HepG2 (cell line): ENCODE data around the gene ATP10A. TPM values are rescaled to one million over a fixed set of nuclear protein-coding genes. Genes with fewer than 3 reads are reported as not detected.

Source experiments
- BHLHE40 ChIP-seq: IDR thresholded peaks from 2 replicates; pipeline ENCODE4 v1.6.1; 2011; ENCODE audit warnings: low read length, improper control_type of control experiment
- CHD4 ChIP-seq: fragments of 200-600 bp; sonication (generic); IDR thresholded peaks from 2 replicates; pipeline ENCODE4 v1.7.0; 2017; ENCODE audit warnings: mild to moderate bottlenecking, low read length, borderline replicate concordance
- CREM ChIP-seq, 2 experiments: sonication (generic) in 1 of 2; formaldehyde crosslinking in 1 of 2; IDR thresholded peaks; 2 replicates each; pipeline versions ENCODE4 v1.4.0 to v1.6.1; 2016 to 2020; ENCODE audit warnings: antibody characterized with exemption in 1 of 2, mild to moderate bottlenecking in 1 of 2, missing genetic modification reagents in 1 of 2
- E2F5 ChIP-seq: sonication (generic); formaldehyde crosslinking; conservative IDR thresholded peaks from 2 replicates; pipeline ENCODE4 v1.4.0; 2020; ENCODE audit warnings: missing genetic modification reagents
- FOXP1 ChIP-seq, 2 experiments: fragments of 450-650 bp in 1 of 2; IDR thresholded peaks; 2 replicates each; pipeline ENCODE4 v1.6.1; 2017 to 2018; ENCODE audit warnings: antibody characterized with exemption in 1 of 2
- MAFG ChIP-seq: sonication (generic); formaldehyde crosslinking; IDR thresholded peaks from 2 replicates; pipeline ENCODE4 v1.5.1; 2020; ENCODE audit warnings: mild to moderate bottlenecking, missing genetic modification reagents
- NFKBIZ ChIP-seq: IDR thresholded peaks from 2 replicates; pipeline ENCODE4 v1.6.1; 2018; ENCODE audit warnings: missing genetic modification reagents, missing compliant biosample characterization
- RARG ChIP-seq: sonication (generic); formaldehyde crosslinking; IDR thresholded peaks from 2 replicates; pipeline ENCODE4 v1.4.0; 2020; ENCODE audit warnings: low read depth, mild to moderate bottlenecking, missing genetic modification reagents
- RBM22 ChIP-seq: fragments of 200-400 bp; formaldehyde crosslinking; optimal IDR thresholded peaks from 2 replicates; pipeline ENCODE3; 2017; ENCODE audit warnings: mild to moderate bottlenecking, low read length, moderate library complexity
- SOX5 ChIP-seq: IDR thresholded peaks from 2 replicates; pipeline ENCODE4 v1.6.1; 2016; ENCODE audit warnings: borderline replicate concordance
- TFDP2 ChIP-seq: sonication (generic); formaldehyde crosslinking; IDR thresholded peaks from 2 replicates; pipeline ENCODE4 v1.4.0; 2020; ENCODE audit warnings: missing genetic modification reagents
- ZBTB49 ChIP-seq: sonication (generic); formaldehyde crosslinking; IDR thresholded peaks from 2 replicates; pipeline ENCODE4 v1.4.0; 2020; ENCODE audit warnings: missing genetic modification reagents, borderline replicate concordance
- ZNF350 ChIP-seq: sonication (generic); formaldehyde crosslinking; IDR thresholded peaks from 2 replicates; pipeline ENCODE4 v1.4.0; 2020; ENCODE audit warnings: mild to moderate bottlenecking, low read depth, missing genetic modification reagents, borderline replicate concordance
- ZNF576 ChIP-seq: sonication (generic); formaldehyde crosslinking; IDR thresholded peaks from 2 replicates; pipeline ENCODE4 v1.4.0; 2020; ENCODE audit warnings: mild to moderate bottlenecking, missing genetic modification reagents
- ZNF670 ChIP-seq: sonication (generic); formaldehyde crosslinking; IDR thresholded peaks from 2 replicates; pipeline ENCODE4 v1.8.0; 2022; ENCODE audit warnings: mild to moderate bottlenecking, missing genetic modification reagents, borderline replicate concordance
- ZNF776 ChIP-seq: sonication (generic); formaldehyde crosslinking; IDR thresholded peaks from 2 replicates; pipeline ENCODE4 v1.4.0; 2020; ENCODE audit warnings: mild to moderate bottlenecking, missing genetic modification reagents
- ZNF891 ChIP-seq: sonication (generic); formaldehyde crosslinking; IDR thresholded peaks from 2 replicates; pipeline ENCODE4 v1.5.0; 2020; ENCODE audit warnings: mild to moderate bottlenecking, missing genetic modification reagents
- ZSCAN12 ChIP-seq: sonication (generic); formaldehyde crosslinking; IDR thresholded peaks from 2 replicates; pipeline ENCODE4 v1.9.0; 2021; ENCODE audit warnings: mild to moderate bottlenecking, missing genetic modification reagents
- polyA plus RNA-seq, 8 experiments: library from polyadenylated mRNA; depleted of rRNA in 3 of 8; stranded (reverse) in 7 of 8; unstranded in 1 of 8; fragments of >200 nt; fragmentation: Illumina TruSeq in 4 of 8; extraction: Trizol in 4 of 8; gene quantifications; 2 replicates each; pipeline versions ENCODE4 v1.2.1 to v1.2.3, GENCODE V29; 2011 to 2016; ENCODE audit warnings: low read depth in 4 of 8, missing spikeins in 1 of 8, mixed read lengths in 1 of 8; ENCODE audit not compliant: insufficient read depth in 1 of 8
- total RNA-seq, 5 experiments: library from RNA; depleted of rRNA; stranded (reverse); fragments of >200 nt; fragmentation: Illumina TruSeq; extraction: Trizol; gene quantifications; 2 replicates each; pipeline ENCODE4 v1.2.3, GENCODE V29; 2016; ENCODE audit warnings: low read depth in 1 of 5
- TF ChIP-seq, protein P1 (sequence below): sonication (generic); formaldehyde crosslinking; conservative IDR thresholded peaks from 2 replicates; pipeline ENCODE4 v1.8.0; 2022; ENCODE audit warnings: low read depth, missing genetic modification reagents
- TF ChIP-seq, protein P2 (sequence below): sonication (generic); formaldehyde crosslinking; IDR thresholded peaks from 2 replicates; pipeline ENCODE4 v1.5.0; 2020; ENCODE audit warnings: missing genetic modification reagents
- TF ChIP-seq, protein P3 (sequence below): IDR thresholded peaks from 2 replicates; pipeline ENCODE4 v1.6.1; 2016; ENCODE audit warnings: low read depth

The ATP10A gene
- total and polyA plus RNA-seq, 2 of the 13 experiments (the other 11 are each of a cell fraction or from before 2014, with no cell fraction given), result 0.58 to 4.2 TPM

GRCh38 chr15:25775317-25775912 lies 87.7 kb downstream of the ATP10A start (continued):
- no peak for TF ChIP-seq ZNF776 (CRISPR knock-in tag)
- no peak for TF ChIP-seq CHD4
- no peak for TF ChIP-seq ZNF891 (CRISPR knock-in tag)
- peak; percentile 43 for TF ChIP-seq CREM (IDR thresholded peaks at IDR 0.05)
- no peak for TF ChIP-seq CREM (CRISPR knock-in tag; IDR thresholded peaks at IDR 0.05)
- TF ChIP-seq TFDP2, result no peak
- TF ChIP-seq ZSCAN12, result no peak
- TF ChIP-seq ZBTB49 (CRISPR knock-in tag), result no peak
- TF ChIP-seq, protein P1, sequence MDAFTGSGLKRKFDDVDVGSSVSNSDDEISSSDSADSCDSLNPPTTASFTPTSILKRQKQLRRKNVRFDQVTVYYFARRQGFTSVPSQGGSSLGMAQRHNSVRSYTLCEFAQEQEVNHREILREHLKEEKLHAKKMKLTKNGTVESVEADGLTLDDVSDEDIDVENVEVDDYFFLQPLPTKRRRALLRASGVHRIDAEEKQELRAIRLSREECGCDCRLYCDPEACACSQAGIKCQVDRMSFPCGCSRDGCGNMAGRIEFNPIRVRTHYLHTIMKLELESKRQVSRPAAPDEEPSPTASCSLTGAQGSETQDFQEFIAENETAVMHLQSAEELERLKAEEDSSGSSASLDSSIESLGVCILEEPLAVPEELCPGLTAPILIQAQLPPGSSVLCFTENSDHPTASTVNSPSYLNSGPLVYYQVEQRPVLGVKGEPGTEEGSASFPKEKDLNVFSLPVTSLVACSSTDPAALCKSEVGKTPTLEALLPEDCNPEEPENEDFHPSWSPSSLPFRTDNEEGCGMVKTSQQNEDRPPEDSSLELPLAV, result no peak
- TF ChIP-seq ZNF670 (CRISPR knock-in tag), result no peak
- TF ChIP-seq RARG (CRISPR knock-in tag), result no peak
- no peak for TF ChIP-seq MAFG
- TF ChIP-seq NFKBIZ, result no peak
- TF ChIP-seq E2F5 (CRISPR knock-in tag), result no peak
- TF ChIP-seq SOX5 (CRISPR knock-in tag), result peak; percentile 84
- no peak for TF ChIP-seq ZNF350 (CRISPR knock-in tag)
- TF ChIP-seq FOXP1 (IDR thresholded peaks at IDR 0.05), result no peak
- 0 out of 2 replicates have a peak, but pooled peaks have one; percentile 14 for TF ChIP-seq FOXP1 (CRISPR knock-in tag; IDR thresholded peaks at IDR 0.05)
- TF ChIP-seq RBM22, result no peak
- TF ChIP-seq, protein P2, sequence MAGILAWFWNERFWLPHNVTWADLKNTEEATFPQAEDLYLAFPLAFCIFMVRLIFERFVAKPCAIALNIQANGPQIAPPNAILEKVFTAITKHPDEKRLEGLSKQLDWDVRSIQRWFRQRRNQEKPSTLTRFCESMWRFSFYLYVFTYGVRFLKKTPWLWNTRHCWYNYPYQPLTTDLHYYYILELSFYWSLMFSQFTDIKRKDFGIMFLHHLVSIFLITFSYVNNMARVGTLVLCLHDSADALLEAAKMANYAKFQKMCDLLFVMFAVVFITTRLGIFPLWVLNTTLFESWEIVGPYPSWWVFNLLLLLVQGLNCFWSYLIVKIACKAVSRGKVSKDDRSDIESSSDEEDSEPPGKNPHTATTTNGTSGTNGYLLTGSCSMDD (CRISPR knock-in tag), result no peak
- no peak for TF ChIP-seq ZNF576
- TF ChIP-seq BHLHE40, result peak; percentile 92
- TF ChIP-seq, protein P3, sequence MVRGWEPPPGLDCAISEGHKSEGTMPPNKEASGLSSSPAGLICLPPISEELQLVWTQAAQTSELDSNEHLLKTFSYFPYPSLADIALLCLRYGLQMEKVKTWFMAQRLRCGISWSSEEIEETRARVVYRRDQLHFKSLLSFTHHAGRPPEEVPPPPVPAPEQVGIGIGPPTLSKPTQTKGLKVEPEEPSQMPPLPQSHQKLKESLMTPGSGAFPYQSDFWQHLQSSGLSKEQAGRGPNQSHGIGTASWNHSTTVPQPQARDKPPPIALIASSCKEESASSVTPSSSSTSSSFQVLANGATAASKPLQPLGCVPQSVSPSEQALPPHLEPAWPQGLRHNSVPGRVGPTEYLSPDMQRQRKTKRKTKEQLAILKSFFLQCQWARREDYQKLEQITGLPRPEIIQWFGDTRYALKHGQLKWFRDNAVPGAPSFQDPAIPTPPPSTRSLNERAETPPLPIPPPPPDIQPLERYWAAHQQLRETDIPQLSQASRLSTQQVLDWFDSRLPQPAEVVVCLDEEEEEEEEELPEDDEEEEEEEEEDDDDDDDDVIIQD (CRISPR knock-in tag), result 0 out of 2 replicates have a peak, but pooled peaks have one; percentile 25
